HG03103 (cell line): Measurements from ENCODE around the gene SPDEF.

Experiments used
- ATAC-seq: cut with Tn5 transposase; IDR thresholded peaks from one replicate; pipeline ENCODE4 v1.9.1; 2021; ENCODE audit warnings: low read depth; ENCODE audit not compliant: unreplicated experiment

SPDEF gene

DNA sequence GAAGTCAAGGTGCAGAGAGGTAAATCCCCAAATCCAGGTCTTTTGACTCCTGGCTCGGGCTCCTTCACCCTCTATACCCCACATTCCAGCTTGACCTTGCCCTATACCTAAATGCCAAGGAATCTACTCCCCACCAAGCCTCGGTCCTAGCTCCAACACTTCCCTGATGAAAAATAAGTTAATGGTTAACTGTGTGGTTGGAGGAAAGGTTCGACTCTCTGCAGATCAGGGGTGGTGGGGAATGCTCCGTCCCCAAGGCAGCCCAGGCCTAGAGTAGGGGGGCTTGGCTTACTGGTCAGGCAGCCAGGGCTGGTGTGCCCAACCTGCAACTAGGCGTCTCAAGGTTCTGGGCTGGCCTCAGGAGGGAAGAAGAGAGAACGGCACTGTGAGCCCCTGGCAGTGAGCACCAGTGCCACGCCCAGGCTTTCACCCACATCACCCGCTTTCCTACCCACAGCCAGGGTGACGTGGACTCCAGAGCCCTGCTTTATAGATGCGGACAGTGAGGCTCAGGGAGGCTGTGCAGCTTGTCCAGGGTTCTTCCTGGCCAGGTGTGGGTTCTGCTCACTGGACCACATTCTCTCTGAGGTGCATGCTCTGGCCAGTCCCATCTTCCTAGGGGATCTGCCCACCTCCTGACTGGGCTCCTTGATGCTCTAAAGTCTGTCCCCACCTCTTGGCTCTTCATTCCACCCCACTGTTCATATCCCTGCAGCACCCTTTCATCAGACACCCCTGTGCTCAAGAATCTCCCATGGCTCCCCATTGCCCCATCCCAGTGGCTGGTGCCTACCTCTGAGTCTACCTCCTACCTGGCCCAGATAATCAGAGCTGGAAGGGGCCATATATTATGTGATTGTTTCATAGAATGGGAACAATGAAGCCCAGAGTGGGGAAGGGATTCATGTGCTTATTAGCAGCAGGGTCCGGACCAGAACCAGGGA lies 8.2 kb downstream of the SPDEF start:
- no peak for ATAC-seq

- ATAC-seq, result no peak
Measured at GRCh38 chr6:34546551-34547321, 9.4 kb downstream of the SPDEF start.

DNA sequence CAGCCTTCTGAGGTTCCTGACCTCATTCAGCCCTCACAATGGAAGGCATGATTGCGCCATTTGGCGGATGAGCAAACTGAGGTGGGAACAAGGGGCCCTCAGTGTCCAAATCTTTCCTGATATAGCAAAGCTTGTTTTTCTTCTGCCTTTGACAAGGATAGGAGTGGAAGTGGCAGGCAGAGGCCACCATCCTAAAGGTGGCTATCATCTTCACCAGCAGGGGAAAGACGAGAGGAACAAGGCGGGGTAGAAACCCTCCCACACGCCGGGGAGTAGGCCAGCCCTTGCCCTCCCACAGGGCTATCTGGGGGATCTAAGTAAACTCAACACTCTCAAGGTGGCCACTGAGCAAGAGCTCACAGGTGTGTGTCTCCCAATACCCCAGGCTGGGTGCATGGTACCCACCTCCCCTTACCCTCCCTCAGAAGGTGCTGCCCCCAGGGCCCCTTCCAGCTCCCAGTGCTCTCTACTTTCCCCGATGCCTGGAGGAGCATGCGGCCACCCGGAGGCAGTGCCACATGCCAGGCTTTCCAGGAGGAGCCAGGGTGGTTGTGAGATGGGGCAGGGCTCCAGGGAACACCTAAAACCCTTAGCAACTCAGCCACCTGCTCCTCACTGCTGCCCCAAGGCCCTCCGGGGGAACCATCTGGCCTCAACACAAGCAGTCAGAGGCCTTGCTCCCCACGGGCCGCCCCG lies 11.2 kb downstream of the SPDEF start:
- ATAC-seq, result no peak

DNA sequence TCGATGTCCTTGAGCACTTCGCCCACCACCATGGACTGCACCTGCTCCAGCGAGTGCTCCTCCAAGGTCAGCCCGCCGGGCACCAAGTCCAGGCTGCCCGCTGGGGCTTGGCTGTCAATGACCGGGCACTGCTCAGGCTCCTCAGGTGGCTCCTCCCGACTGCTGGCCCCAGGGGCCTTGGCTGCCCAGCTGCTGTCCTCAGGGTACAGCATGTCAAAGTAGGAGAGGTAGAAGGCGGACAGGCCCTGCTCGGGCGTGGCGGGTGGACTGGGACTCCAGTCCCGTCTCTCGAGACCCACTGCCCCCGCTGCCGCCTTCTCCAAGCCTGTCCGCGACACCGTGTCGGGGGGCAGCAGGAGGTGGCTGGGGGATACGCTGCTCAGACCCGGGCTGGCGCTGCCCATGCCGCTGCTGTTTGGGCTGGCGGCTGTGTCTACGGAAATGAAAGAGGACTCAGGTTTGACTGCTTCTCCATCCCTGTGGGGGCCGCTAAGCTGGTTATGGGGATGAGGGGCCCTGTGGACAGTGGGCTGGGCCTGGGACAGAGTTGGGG lies 12.0 kb downstream of the SPDEF start:
- no peak for ATAC-seq

DNA sequence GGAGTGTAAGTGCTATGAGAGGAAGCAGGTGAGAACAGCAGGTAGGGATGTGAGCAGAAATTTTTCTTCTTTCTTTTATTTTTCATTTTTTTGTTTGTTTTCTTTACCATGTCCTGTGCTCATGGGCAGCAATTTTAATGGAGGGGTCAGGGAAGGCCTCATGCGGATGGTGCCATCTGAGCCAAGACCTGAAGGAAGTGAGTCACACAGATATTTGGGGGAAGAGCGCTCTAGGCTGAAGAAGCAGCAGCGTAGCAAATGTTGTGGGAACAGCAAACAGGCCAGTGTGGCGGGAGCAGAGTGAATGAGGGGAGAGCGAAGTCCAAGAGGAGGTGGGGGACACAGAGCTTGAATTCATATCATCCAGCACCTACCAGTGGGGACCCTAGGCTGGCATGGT lies 12.7 kb downstream of the SPDEF start:
- no peak for ATAC-seq

DNA sequence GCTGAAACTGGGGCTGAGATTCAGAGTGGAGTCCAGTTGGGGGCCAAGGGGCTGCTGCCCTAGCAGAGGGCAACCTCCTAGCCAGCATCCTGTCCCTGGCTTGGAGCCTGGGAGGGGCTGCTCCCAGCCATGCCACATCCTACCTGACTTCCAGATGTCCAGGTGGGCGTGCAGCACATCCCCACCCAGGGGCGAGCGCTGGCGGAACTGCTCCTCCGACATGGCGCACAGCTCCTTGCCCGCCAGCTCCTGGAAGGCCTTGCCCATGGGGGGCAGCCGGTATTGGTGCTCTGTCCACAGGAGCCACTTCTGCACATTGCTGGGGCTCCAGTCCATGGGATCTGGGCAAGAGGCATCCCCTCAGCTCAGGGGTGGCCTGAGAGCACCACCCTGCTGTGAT lies 15.3 kb downstream of the SPDEF start:
- ATAC-seq, result no peak

DNA sequence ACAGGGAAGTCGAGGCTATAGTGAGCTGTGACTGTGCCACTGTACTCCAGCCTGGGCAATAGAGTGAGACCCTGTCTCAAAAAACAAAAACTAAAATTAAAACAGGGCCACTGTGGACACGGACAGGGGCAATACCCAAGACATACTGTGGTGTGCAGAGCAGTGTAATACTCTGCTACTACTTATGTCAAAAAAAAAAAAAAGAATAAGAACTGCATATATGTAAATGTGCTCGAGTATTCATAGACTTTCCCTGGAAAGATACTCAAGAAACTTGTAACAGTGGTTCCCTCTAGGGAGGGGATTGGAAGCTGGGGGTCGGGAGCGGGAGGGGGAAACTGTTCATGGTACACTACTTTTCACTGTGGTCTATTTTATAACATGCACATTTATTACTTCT lies 15.9 kb downstream of the SPDEF start:
- ATAC-seq, result no peak

DNA sequence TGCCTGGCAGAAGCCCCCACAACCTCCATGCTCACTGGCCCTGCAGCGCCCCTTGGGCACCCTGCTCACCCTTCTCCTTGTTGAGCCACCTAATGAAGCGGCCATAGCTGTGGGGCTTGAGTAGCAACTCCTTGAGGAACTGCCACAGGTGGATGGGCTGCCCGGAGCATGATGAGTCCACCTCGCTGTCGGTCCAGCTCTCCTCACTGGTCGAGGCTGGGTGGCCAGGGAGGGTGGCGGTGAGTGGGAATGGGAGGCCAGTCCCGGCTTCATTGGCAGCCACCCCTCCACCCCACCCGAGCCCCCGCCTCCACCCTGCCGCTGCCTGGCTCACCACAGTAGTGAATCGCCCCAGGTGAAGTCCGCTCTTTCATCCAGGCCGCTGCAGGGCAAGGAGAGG lies 16.9 kb downstream of the SPDEF start:
- no peak for ATAC-seq

DNA sequence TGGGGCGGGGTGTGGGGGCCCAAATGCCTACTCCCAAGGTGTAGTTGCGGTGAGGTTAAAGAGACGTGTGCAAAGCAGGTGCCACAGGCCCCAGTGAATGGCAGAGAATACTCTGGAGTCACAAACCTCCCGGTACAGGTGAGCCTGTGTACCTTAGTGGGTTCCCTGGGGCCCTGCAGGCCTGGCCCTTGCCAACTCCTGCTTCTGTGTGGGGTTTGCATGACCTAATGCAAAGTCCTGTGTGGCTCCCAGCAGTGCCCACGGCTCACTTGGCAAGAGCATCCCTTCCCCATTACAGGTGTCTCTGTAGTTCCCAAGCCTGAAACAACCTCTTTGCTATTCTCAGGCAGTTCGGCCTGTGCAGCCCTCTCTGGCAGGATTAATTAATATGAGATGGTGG lies 17.5 kb downstream of the SPDEF start:
- ATAC-seq, result no peak

GRCh38 chr6:34537922-34538550 lies 18.1 kb downstream of the SPDEF start:
- ATAC-seq, result no peak

GRCh38 chr6:34536959-34537848 lies 18.9 kb downstream of the SPDEF start:
- no peak for ATAC-seq

DNA sequence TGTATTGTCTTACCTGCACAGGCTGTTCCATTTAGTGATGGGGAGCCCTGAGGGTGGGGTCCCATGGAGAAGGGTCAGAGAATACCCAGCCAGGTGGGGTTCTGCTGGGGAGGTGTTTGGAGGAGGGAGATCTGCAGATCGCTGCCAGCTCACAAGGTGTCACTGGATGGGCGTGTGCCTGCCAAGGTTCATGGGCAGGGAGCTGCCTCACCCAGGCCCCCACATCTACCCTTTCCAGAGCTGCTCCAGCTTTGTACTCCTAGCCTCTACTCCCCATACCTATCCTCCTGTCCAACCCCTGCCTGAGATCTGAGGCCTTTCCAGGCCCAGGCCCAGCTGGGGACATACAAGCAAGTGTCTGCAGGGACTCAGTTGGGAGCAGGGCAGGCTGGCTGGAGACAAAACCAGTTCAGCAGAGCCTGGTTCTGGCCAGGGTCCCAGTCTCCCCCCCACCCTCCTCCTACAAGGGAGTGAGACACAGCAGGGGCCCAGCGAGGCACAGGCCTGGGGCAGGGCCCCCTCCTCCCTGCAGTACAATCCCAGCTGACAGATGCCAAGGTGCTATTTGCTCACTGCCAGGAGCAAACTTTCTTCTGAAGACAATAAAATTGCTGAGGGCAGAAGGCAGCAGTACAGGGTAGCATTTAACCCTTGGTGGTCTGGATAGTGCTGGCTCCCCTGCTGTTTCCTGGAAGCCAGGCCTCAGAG lies 19.7 kb downstream of the SPDEF start:
- ATAC-seq, result no peak

DNA sequence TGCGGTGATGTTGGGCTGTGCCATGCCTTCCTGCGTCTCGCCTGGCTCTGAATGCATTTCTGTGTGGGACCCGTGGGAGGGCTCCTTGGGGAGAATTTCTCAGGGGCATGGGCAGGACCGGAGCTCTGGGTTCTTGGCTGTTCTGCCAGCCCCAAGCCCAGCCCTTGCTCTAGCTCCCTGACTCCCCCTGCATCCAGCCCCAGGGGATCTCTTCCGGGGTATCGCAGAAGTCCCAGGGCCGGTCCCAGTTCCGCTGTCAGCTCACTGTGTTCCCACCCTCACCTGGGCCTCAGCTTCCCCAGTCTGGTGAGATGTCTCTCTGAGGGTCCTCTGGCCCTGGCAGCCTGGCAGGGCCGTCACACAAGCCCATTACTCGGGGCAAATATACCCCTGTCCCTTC lies 20.5 kb downstream of the SPDEF start:
- no peak for ATAC-seq

- ATAC-seq, result no peak
Measured at GRCh38 chr6:34535199-34535598, 20.9 kb downstream of the SPDEF start.

- ATAC-seq, result no peak
Measured at GRCh38 chr6:34534656-34535055, 21.5 kb downstream of the SPDEF start.

GRCh38 chr6:34534146-34534545 lies 22.0 kb downstream of the SPDEF start:
- ATAC-seq, result no peak

DNA sequence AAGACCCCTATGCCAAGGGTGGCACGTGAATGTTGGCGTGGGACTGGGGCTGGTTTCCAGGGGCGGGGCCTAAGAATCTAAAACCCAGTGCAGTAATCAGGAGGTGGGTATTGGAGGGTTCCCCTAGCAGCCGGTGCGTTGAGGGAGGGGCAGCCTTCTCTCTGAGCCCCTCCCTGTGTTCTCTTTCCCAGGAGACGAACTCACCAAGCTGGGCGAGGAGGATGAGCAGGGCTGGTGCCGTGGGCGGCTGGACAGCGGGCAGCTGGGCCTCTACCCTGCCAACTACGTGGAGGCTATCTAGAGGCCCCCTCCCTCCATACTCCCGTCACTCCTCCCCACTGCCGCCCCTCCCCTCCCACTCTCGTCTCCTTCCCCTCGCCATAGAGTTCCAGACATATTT lies 23.9 kb downstream of the SPDEF start:
- no peak for ATAC-seq

DNA sequence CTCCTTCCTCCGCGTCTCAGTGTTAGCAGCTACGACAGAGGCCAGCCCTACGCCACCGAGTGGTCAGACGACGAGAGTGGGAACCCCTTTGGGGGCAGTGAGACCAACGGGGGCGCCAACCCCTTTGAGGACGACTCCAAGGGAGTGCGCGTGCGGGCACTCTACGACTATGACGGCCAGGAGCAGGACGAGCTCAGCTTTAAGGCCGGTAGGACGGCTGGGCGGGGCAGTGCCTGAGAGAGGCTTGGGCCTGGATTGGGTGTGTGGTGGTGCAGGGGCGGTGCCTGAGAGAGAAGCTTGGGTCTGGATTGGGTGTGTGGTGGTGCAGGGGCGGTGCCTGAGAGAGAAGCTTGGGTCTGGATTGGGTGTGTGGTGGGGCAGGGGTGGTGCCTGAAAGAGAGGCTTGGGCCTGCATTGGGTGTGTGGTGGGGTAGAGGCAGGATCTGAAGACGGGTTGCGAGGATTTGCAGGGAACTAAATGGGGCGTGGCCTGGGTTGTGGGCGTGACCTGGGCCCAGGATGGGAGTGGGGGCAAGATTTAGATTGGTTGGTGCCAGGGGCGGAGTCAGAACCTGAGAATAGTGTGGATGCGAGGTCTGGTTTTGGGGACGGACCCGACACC lies 24.4 kb downstream of the SPDEF start:
- ATAC-seq, result no peak
